GM21526 (cell line): ENCODE data around the gene CHCHD6.

ENCODE experiments used
- ATAC-seq: cut with Tn5 transposase; IDR thresholded peaks from one replicate; pipeline ENCODE4 v1.9.1; 2021; ENCODE audit warnings: moderate library complexity; ENCODE audit not compliant: unreplicated experiment, low FRiP score

The CHCHD6 gene

GRCh38 chr3:126816986-126817777 is 113.1 kb downstream of the CHCHD6 start:
- ATAC-seq, result no peak

- no peak for ATAC-seq
Observed at GRCh38 chr3:126817781-126818180, 113.7 kb downstream of the CHCHD6 start.

GRCh38 chr3:126818400-126819095 is 114.5 kb downstream of the CHCHD6 start:
- ATAC-seq, result no peak

- no peak for ATAC-seq
Observed at GRCh38 chr3:126826693-126827092, 122.7 kb downstream of the CHCHD6 start.

GRCh38 chr3:126827121-126827520 is 123.1 kb downstream of the CHCHD6 start:
- ATAC-seq, result no peak

GRCh38 chr3:126828306-126828705 is 124.3 kb downstream of the CHCHD6 start:
- no peak for ATAC-seq

- ATAC-seq, result no peak
Observed at GRCh38 chr3:126832933-126833332, 128.9 kb downstream of the CHCHD6 start.

- ATAC-seq, result no peak
Observed at GRCh38 chr3:126834596-126835471, 130.8 kb downstream of the CHCHD6 start.

GRCh38 chr3:126835472-126836219 is 131.6 kb downstream of the CHCHD6 start:
- ATAC-seq, result no peak

- ATAC-seq, result no peak
Observed at GRCh38 chr3:126836220-126836860, 132.3 kb downstream of the CHCHD6 start.

- ATAC-seq, result no peak
Observed at GRCh38 chr3:126837773-126838172, 133.7 kb downstream of the CHCHD6 start.

GRCh38 chr3:126845920-126846715 is 142.1 kb downstream of the CHCHD6 start:
- ATAC-seq, result no peak

GRCh38 chr3:126847061-126847460 is 143.0 kb downstream of the CHCHD6 start:
- no peak for ATAC-seq

GRCh38 chr3:126848991-126849390 is 145.0 kb downstream of the CHCHD6 start:
- no peak for ATAC-seq

- ATAC-seq, result no peak
Observed at GRCh38 chr3:126849768-126850167, 145.7 kb downstream of the CHCHD6 start.

GRCh38 chr3:126850370-126851085 is 146.5 kb downstream of the CHCHD6 start:
- no peak for ATAC-seq

- no peak for ATAC-seq
Observed at GRCh38 chr3:126851382-126851781, 147.3 kb downstream of the CHCHD6 start.

- no peak for ATAC-seq
Observed at GRCh38 chr3:126851934-126852333, 147.9 kb downstream of the CHCHD6 start.
